Neural crest cell (in vitro differentiated cells): Measurements from ENCODE around the gene ABHD16B. TPM values are rescaled to one million over a fixed set of nuclear protein-coding genes. Genes with fewer than 3 reads are reported as not detected.

ENCODE experiments used
- DNase-seq: peaks from one replicate; pipeline ENCODE4 v3.0.0; 2021; ENCODE audit warnings: low read depth, mixed read lengths, low spot score
- H3K27ac Mint-ChIP-seq: one replicate; pipeline ENCODE4 v1.8.0; 2021; ENCODE audit warnings: mild to moderate bottlenecking, mixed read lengths; ENCODE audit not compliant: unreplicated experiment
- H3K27me3 Mint-ChIP-seq: 2 replicates; pipeline ENCODE4 v1.8.0; 2021; ENCODE audit warnings: low read depth, mild to moderate bottlenecking, mixed read lengths
- H3K36me3 Mint-ChIP-seq: 2 replicates; pipeline ENCODE4 v1.8.0; 2021; ENCODE audit warnings: low read depth, mild to moderate bottlenecking, mixed read lengths
- H3K4me1 Mint-ChIP-seq: 2 replicates; pipeline ENCODE4 v1.8.0; 2021; ENCODE audit warnings: mixed read lengths
- H3K4me3 Mint-ChIP-seq: one replicate; pipeline ENCODE4 v1.8.0; 2021; ENCODE audit warnings: mild to moderate bottlenecking, mixed read lengths
- H3K9me3 Mint-ChIP-seq: 2 replicates; pipeline ENCODE4 v1.8.0; 2021; ENCODE audit warnings: mixed read lengths
- total RNA-seq: library from RNA; stranded (reverse); gene quantifications from 2 replicates; pipeline ENCODE4 v1.2.1, GENCODE V29; 2021
- TF ChIP-seq, protein P1 (sequence below): fragments of 200-600 bp; sonication (generic); conservative IDR thresholded peaks from 2 replicates; pipeline ENCODE4 v1.5.0; 2021; ENCODE audit warnings: antibody characterized with exemption, mild to moderate bottlenecking

The ABHD16B gene
- total RNA-seq, 1 donor from 2014 or later, result not detected

GRCh38 chr20:63836458-63837344 is 24.6 kb upstream of the ABHD16B start:
- H3K9me3 Mint-ChIP-seq, result no peaks in the 10 kb centered on the region
- no peak for DNase-seq
- no peak overlapping the region for H3K27ac Mint-ChIP-seq
- TF ChIP-seq, protein P1, sequence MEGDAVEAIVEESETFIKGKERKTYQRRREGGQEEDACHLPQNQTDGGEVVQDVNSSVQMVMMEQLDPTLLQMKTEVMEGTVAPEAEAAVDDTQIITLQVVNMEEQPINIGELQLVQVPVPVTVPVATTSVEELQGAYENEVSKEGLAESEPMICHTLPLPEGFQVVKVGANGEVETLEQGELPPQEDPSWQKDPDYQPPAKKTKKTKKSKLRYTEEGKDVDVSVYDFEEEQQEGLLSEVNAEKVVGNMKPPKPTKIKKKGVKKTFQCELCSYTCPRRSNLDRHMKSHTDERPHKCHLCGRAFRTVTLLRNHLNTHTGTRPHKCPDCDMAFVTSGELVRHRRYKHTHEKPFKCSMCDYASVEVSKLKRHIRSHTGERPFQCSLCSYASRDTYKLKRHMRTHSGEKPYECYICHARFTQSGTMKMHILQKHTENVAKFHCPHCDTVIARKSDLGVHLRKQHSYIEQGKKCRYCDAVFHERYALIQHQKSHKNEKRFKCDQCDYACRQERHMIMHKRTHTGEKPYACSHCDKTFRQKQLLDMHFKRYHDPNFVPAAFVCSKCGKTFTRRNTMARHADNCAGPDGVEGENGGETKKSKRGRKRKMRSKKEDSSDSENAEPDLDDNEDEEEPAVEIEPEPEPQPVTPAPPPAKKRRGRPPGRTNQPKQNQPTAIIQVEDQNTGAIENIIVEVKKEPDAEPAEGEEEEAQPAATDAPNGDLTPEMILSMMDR, result no peak
- peaks cover 10% of the 10 kb centered on the region for H3K4me1 Mint-ChIP-seq
- H3K36me3 Mint-ChIP-seq, result no peaks in the 10 kb centered on the region
- no peaks in the 10 kb centered on the region for H3K27me3 Mint-ChIP-seq
- H3K4me3 Mint-ChIP-seq, result no peak overlapping the region

- no peak overlapping the region for H3K27ac Mint-ChIP-seq
- H3K27me3 Mint-ChIP-seq, result no peaks in the 10 kb centered on the region
- TF ChIP-seq, protein P1, result no peak
- H3K36me3 Mint-ChIP-seq, result no peaks in the 10 kb centered on the region
- no peak for DNase-seq
- H3K4me1 Mint-ChIP-seq, result peaks cover 10% of the 10 kb centered on the region
- no peaks in the 10 kb centered on the region for H3K9me3 Mint-ChIP-seq
- peak overlapping the region; percentile 7 for H3K4me3 Mint-ChIP-seq
These were observed 23.8 kb upstream of the ABHD16B start for GRCh38 chr20:63837479-63837878.

DNA sequence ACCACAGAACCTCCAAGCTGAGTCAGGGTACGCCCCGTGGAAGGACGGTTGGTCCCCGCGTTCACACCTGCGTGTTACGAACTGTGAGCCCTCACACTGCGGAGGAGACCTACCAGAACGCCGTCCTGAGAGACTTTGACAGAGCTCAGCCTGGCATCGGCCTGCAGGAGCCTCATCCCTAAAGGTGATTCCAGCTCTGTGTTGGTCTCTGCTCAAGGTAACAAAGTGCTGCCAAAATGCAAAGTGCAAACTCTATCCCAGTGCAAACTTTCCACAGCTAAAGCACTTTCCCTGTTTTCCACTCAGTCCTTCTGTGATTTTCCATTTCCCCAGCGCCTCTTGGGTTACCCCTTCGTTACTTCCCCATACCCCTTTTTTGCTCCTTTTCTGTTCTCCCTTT is 21.7 kb upstream of the ABHD16B start:
- no peak for DNase-seq
- Mint-ChIP-seq H3K4me1 (peaks cover 4% of the 10 kb centered on the region), H3K27ac (no peak overlapping the region), H3K4me3 (no peak overlapping the region), H3K9me3 (no peaks in the 10 kb centered on the region), H3K36me3 (no peaks in the 10 kb centered on the region), H3K27me3 (no peaks in the 10 kb centered on the region)
- TF ChIP-seq, protein P1, result no peak

GRCh38 chr20:63840405-63840828 is 20.9 kb upstream of the ABHD16B start:
- TF ChIP-seq, protein P1, result no peak
- no peak overlapping the region for H3K4me3 Mint-ChIP-seq
- no peaks in the 10 kb centered on the region for H3K9me3 Mint-ChIP-seq
- no peaks in the 10 kb centered on the region for H3K27me3 Mint-ChIP-seq
- no peak overlapping the region for H3K27ac Mint-ChIP-seq
- H3K36me3 Mint-ChIP-seq, result no peaks in the 10 kb centered on the region
- no peaks in the 10 kb centered on the region for H3K4me1 Mint-ChIP-seq
- no peak for DNase-seq

DNA sequence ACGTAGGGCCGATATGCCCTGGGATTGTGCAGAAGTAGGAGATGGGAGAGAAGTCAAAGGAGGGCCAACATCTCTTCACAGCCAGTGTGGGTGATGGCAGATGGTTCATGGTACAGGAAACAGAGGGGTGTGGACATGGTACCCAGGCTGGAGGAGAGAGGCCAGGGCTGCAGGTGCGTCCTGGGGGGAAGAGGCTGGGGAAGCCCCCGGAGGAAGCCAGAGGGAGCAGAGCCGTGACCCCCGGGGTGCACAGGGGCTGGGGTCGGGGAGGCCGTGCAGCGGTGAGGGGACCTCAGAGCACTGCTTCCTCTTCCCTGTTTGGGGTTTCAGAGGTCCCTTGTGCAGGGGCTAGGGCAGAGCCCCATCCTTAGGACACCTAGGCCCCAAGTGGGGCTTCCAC is 19.0 kb upstream of the ABHD16B start:
- H3K4me1 Mint-ChIP-seq, result peaks cover 4% of the 10 kb centered on the region
- H3K36me3 Mint-ChIP-seq, result no peaks in the 10 kb centered on the region
- no peak overlapping the region for H3K27ac Mint-ChIP-seq
- H3K27me3 Mint-ChIP-seq, result no peaks in the 10 kb centered on the region
- H3K9me3 Mint-ChIP-seq, result no peaks in the 10 kb centered on the region
- TF ChIP-seq, protein P1, result no peak
- DNase-seq, result no peak
- H3K4me3 Mint-ChIP-seq, result no peak overlapping the region
